Muscle of leg (tissue), 9 donors: ENCODE results near the gene ADIPOR2. TPM values are rescaled to one million over a fixed set of nuclear protein-coding genes. Genes with fewer than 3 reads are reported as not detected.

Source experiments
- polyA plus RNA-seq, 8 donors: library from polyadenylated mRNA; unstranded; fragments of 120-200 nt; gene quantifications; one replicate each; pipeline versions ENCODE4 v1.2.1 to v1.2.3, GENCODE V29; 2013; ENCODE audit warnings: inconsistent platforms in 1 of 8, low replicate concordance in 1 of 8; ENCODE audit not compliant: insufficient read length in 8 of 8, insufficient read depth in 1 of 8
- total RNA-seq: library from RNA; stranded (reverse); fragments of 120-200 nt; gene quantifications from one replicate; pipeline ENCODE4 v1.2.4, GENCODE V29; 2013

ADIPOR2 gene
- total and polyA plus RNA-seq, 9 donors, result 18.4 to 30.0 (median 25.1) TPM

Other genes with a start within 250 kb of the ADIPOR2 start
- 3.3 TPM for gene FBXL14, start 96.5 kb upstream of the ADIPOR2 start, total RNA-seq
- gene FBXL14, start 96.5 kb upstream of the ADIPOR2 start, polyA plus RNA-seq, result 1 to 10 TPM; 3.8 to 7.2 (median 5.2) TPM
- 38.8 TPM for gene WNT5B, start 61.8 kb upstream of the ADIPOR2 start, total RNA-seq
- 10 to 100 TPM; 22.2 to 38.8 (median 29.2) TPM for gene WNT5B, start 61.8 kb upstream of the ADIPOR2 start, polyA plus RNA-seq
- 0.58 TPM for gene LRTM2, start 129.5 kb downstream of the ADIPOR2 start, total RNA-seq
- under 1 TPM; 0.09 to 0.47 (median 0.17) TPM for gene LRTM2, start 129.5 kb downstream of the ADIPOR2 start, polyA plus RNA-seq
- 1.6 TPM for gene CACNA2D4, start 227.6 kb downstream of the ADIPOR2 start, total RNA-seq
- 1 to 10 TPM; 1.4 to 4.2 (median 2.8) TPM for gene CACNA2D4, start 227.6 kb downstream of the ADIPOR2 start, polyA plus RNA-seq